Stimulated activated naive B cell treated with anti-CD40 and anti-IgM and Interleukin-4, amounts not matched to agents 10 μg/mL and 1 μg/mL and 100 μg/mL, for 72 hours (primary cell): Measurements from ENCODE around the gene ASB11.

ENCODE experiments used
- ATAC-seq, 2 donors: fragments of 150-1000 bp; cut with Tn5 transposase; replicated peaks; 2 replicates each; pipeline ENCODE4 v1.10.0; 2021; ENCODE audit warnings: moderate library complexity in 1 of 2
- DNase-seq: peaks from one replicate; pipeline ENCODE4 v3.0.0; 2021
- H3K27ac Mint-ChIP-seq: one replicate; pipeline ENCODE4 v1.8.0; 2022; ENCODE audit warnings: mild to moderate bottlenecking, mixed read lengths
- H3K27me3 Mint-ChIP-seq, 2 donors: one replicate each; pipeline ENCODE4 v1.8.0; 2022; ENCODE audit warnings: mixed read lengths in 2 of 2
- H3K36me3 Mint-ChIP-seq, 2 donors: one replicate each; pipeline ENCODE4 v1.8.0; 2022; ENCODE audit warnings: mixed read lengths in 2 of 2, mild to moderate bottlenecking in 1 of 2
- H3K4me1 Mint-ChIP-seq, 2 donors: one replicate each; pipeline ENCODE4 v1.8.0; 2022; ENCODE audit warnings: mixed read lengths in 2 of 2, mild to moderate bottlenecking in 1 of 2
- H3K4me3 Mint-ChIP-seq, 2 donors: one replicate each; pipeline ENCODE4 v1.8.0; 2022; ENCODE audit warnings: mild to moderate bottlenecking in 2 of 2, mixed read lengths in 2 of 2, moderate library complexity in 1 of 2
- H3K9me3 Mint-ChIP-seq, 2 donors: one replicate each; pipeline ENCODE4 v1.8.0; 2022; ENCODE audit warnings: mixed read lengths in 2 of 2, mild to moderate bottlenecking in 1 of 2

The ASB11 gene

GRCh38 chrX:15315509-15315908 lies at the start of gene ASB11:
TSS of gene ASB11 (minus strand) at chrX:15315640. CDS start at chrX:15315605, 35 bp downstream.
- no peaks in the 10 kb centered on the region for H3K9me3 Mint-ChIP-seq
- DNase-seq, result no peak
- no peaks in the 10 kb centered on the region for H3K27me3 Mint-ChIP-seq
- no peak for ATAC-seq
- H3K4me1 Mint-ChIP-seq, result no peaks in the 10 kb centered on the region
- peaks cover 4 to 8% of the 10 kb centered on the region in 2 donors for H3K36me3 Mint-ChIP-seq
- no peak within 1 kb of the TSS for H3K27ac Mint-ChIP-seq
- H3K4me3 Mint-ChIP-seq, result no peak within 1 kb of the TSS

- ATAC-seq (no peak), DNase-seq (no peak)
- H3K27me3 Mint-ChIP-seq, result peaks cover 0 to 14% of the 10 kb centered on the region in 2 donors
- H3K4me3 Mint-ChIP-seq, result no peak overlapping the region
- no peak overlapping the region for H3K27ac Mint-ChIP-seq
- no peaks in the 10 kb centered on the region for H3K4me1 Mint-ChIP-seq
- H3K36me3 Mint-ChIP-seq, result no peaks in the 10 kb centered on the region
- H3K9me3 Mint-ChIP-seq, result no peaks in the 10 kb centered on the region
Measured at GRCh38 chrX:15359701-15360100, 44.3 kb upstream of the ASB11 start.

- Mint-ChIP-seq H3K27ac (no peak overlapping the region), H3K9me3 (no peaks in the 10 kb centered on the region), H3K4me3 (no peak overlapping the region), H3K27me3 (peaks cover 0 to 10% of the 10 kb centered on the region in 2 donors), H3K4me1 (no peaks in the 10 kb centered on the region), H3K36me3 (no peaks in the 10 kb centered on the region)
- peak in 1 of 2 donors; percentile 31 for ATAC-seq
- DNase-seq, result no peak
Measured at GRCh38 chrX:15358533-15358932, 43.1 kb upstream of the ASB11 start.

- Mint-ChIP-seq H3K36me3 (no peaks in the 10 kb centered on the region), H3K9me3 (no peaks in the 10 kb centered on the region), H3K4me1 (no peaks in the 10 kb centered on the region), H3K27ac (no peak overlapping the region), H3K4me3 (no peak overlapping the region), H3K27me3 (peaks cover 0 to 10% of the 10 kb centered on the region in 2 donors)
- DNase-seq, result no peak
- no peak for ATAC-seq
Measured at GRCh38 chrX:15356444-15356843, 41.0 kb upstream of the ASB11 start.

GRCh38 chrX:15350329-15350996 lies 35.0 kb upstream of the ASB11 start:
- Mint-ChIP-seq H3K27me3 (peaks cover 8 to 19% of the 10 kb centered on the region in 2 donors), H3K27ac (no peak overlapping the region), H3K36me3 (no peaks in the 10 kb centered on the region), H3K4me3 (no peak overlapping the region), H3K9me3 (no peaks in the 10 kb centered on the region), H3K4me1 (peaks cover 1 to 9% of the 10 kb centered on the region in 2 donors)
- ATAC-seq, result peak in 1 of 2 donors; percentile 38
- DNase-seq, result no peak

GRCh38 chrX:15349046-15349445 lies 33.6 kb upstream of the ASB11 start:
- Mint-ChIP-seq H3K4me1 (peaks cover 1 to 9% of the 10 kb centered on the region in 2 donors), H3K9me3 (no peaks in the 10 kb centered on the region), H3K27me3 (peaks cover 8 to 21% of the 10 kb centered on the region in 2 donors), H3K27ac (no peak overlapping the region), H3K4me3 (no peak overlapping the region), H3K36me3 (no peaks in the 10 kb centered on the region)
- DNase-seq, result no peak
- ATAC-seq, result peak; percentile 63 to 78

GRCh38 chrX:15345976-15346375 lies 30.5 kb upstream of the ASB11 start:
- no peaks in the 10 kb centered on the region for H3K9me3 Mint-ChIP-seq
- DNase-seq, result no peak

GRCh38 chrX:15344106-15344505 lies 28.7 kb upstream of the ASB11 start:
- H3K4me1 Mint-ChIP-seq, result no peaks in the 10 kb centered on the region
- DNase-seq (no peak), ATAC-seq (no peak)
- no peaks in the 10 kb centered on the region for H3K36me3 Mint-ChIP-seq
- H3K27me3 Mint-ChIP-seq, result peaks cover 16 to 34% of the 10 kb centered on the region in 2 donors
- H3K9me3 Mint-ChIP-seq, result no peaks in the 10 kb centered on the region
- H3K4me3 Mint-ChIP-seq, result no peak overlapping the region
- H3K27ac Mint-ChIP-seq, result no peak overlapping the region

More at GRCh38 chrX:15345976-15346375, 30.5 kb upstream of the ASB11 start:
- no peak overlapping the region for H3K27ac Mint-ChIP-seq
- H3K4me3 Mint-ChIP-seq, result no peak overlapping the region
- peaks cover 1 to 9% of the 10 kb centered on the region in 2 donors for H3K4me1 Mint-ChIP-seq
- peaks cover 12 to 32% of the 10 kb centered on the region in 2 donors for H3K27me3 Mint-ChIP-seq
- no peak for ATAC-seq
- no peaks in the 10 kb centered on the region for H3K36me3 Mint-ChIP-seq

GRCh38 chrX:15343075-15343476 lies 27.6 kb upstream of the ASB11 start:
- Mint-ChIP-seq H3K27ac (no peak overlapping the region), H3K4me3 (no peak overlapping the region), H3K27me3 (peaks cover 10 to 29% of the 10 kb centered on the region in 2 donors), H3K4me1 (no peaks in the 10 kb centered on the region), H3K9me3 (no peaks in the 10 kb centered on the region), H3K36me3 (no peaks in the 10 kb centered on the region)
- DNase-seq (no peak), ATAC-seq (no peak)

GRCh38 chrX:15340867-15341266 lies 25.4 kb upstream of the ASB11 start:
- Mint-ChIP-seq H3K9me3 (no peaks in the 10 kb centered on the region), H3K4me3 (no peak overlapping the region), H3K4me1 (peaks cover 2 to 5% of the 10 kb centered on the region in 2 donors), H3K27me3 (peaks cover 8 to 37% of the 10 kb centered on the region in 2 donors), H3K36me3 (no peaks in the 10 kb centered on the region), H3K27ac (no peak overlapping the region)
- ATAC-seq, result no peak
- DNase-seq, result no peak

- peak; percentile 45 for DNase-seq
- Mint-ChIP-seq H3K36me3 (peaks cover 0 to 3% of the 10 kb centered on the region in 2 donors), H3K9me3 (no peaks in the 10 kb centered on the region), H3K27me3 (peaks cover 5 to 21% of the 10 kb centered on the region in 2 donors), H3K27ac (peak overlapping the region; percentile 98), H3K4me3 (peak overlapping the region; percentile 95 to 97), H3K4me1 (peaks cover 3 to 10% of the 10 kb centered on the region in 2 donors)
- ATAC-seq, result peak; percentile 25 to 43
Measured at GRCh38 chrX:15336023-15336413, 20.6 kb upstream of the ASB11 start.

- ATAC-seq, result peak; percentile 97 to 98
- Mint-ChIP-seq H3K9me3 (no peaks in the 10 kb centered on the region), H3K36me3 (peaks cover 0 to 3% of the 10 kb centered on the region in 2 donors), H3K27me3 (peaks cover 0 to 15% of the 10 kb centered on the region in 2 donors), H3K27ac (peak within 1 kb of the TSS; percentile 98), H3K4me1 (peaks cover 3 to 10% of the 10 kb centered on the region in 2 donors), H3K4me3 (peak within 1 kb of the TSS; percentile 95 to 97)
- DNase-seq, result peak; percentile 90
Measured at GRCh38 chrX:15335135-15336022, 19.9 kb upstream of the ASB11 start, which contains the start of gene PIGA. TSS of gene PIGA (minus strand) at chrX:15335523. CDS start at chrX:15331930, 3,593 bp downstream.

- ATAC-seq (no peak), DNase-seq (no peak)
Measured at GRCh38 chrX:15334561-15334960, 19.1 kb upstream of the ASB11 start.

GRCh38 chrX:15328821-15329220 lies 13.4 kb upstream of the ASB11 start:
- H3K4me3 Mint-ChIP-seq, result no peak overlapping the region
- peaks cover 0 to 12% of the 10 kb centered on the region in 2 donors for H3K4me1 Mint-ChIP-seq
- no peak for ATAC-seq
- H3K36me3 Mint-ChIP-seq, result peaks cover 2 to 8% of the 10 kb centered on the region in 2 donors
- no peaks in the 10 kb centered on the region for H3K27me3 Mint-ChIP-seq
- no peak overlapping the region for H3K27ac Mint-ChIP-seq
- H3K9me3 Mint-ChIP-seq, result no peaks in the 10 kb centered on the region
- no peak for DNase-seq

More at GRCh38 chrX:15334561-15334960, 19.1 kb upstream of the ASB11 start:
- Mint-ChIP-seq H3K27ac (peak overlapping the region; percentile 98), H3K36me3 (peaks cover 0 to 3% of the 10 kb centered on the region in 2 donors), H3K4me1 (peaks cover 3 to 10% of the 10 kb centered on the region in 2 donors), H3K9me3 (no peaks in the 10 kb centered on the region), H3K4me3 (peak overlapping the region; percentile 95 to 97), H3K27me3 (peaks cover 0 to 12% of the 10 kb centered on the region in 2 donors)
